GM12892 (cell line): ENCODE results near the gene ARID3B.

ENCODE experiments used
- POLR2A ChIP-seq: IDR thresholded peaks from 2 replicates; pipeline ENCODE4 v1.6.1; 2011; ENCODE audit warnings: low read depth, low read length, control low read depth
- POLR2AphosphoS5 ChIP-seq: IDR thresholded peaks from 2 replicates; pipeline ENCODE4 v1.6.1; 2011; ENCODE audit warnings: low read depth, low read length, control low read depth
- TAF1 ChIP-seq: IDR thresholded peaks from 2 replicates; pipeline ENCODE4 v1.6.1; 2011; ENCODE audit warnings: low read depth, mild to moderate bottlenecking, control low read depth, low read length, borderline replicate concordance

- no peak for TF ChIP-seq POLR2AphosphoS5
- no peak for TF ChIP-seq POLR2A
- no peak for TF ChIP-seq TAF1
Observed at GRCh38 chr15:74627766-74628165, 86.7 kb downstream of the ARID3B start.
